NCI-H1417 treated with DMSO at 0.1 percent for 48 hours (cell line): ENCODE measurements around the gene MBTPS1.
"Not testable (repeated sequence)": the region's sequence is repeated elsewhere in the genome, so short reads cannot be mapped to it uniquely, and the experiment has no call there.

Experiments
- DNase-seq: peaks from one replicate; lab custom pipeline; 2025; lab: John Stamatoyannopoulos, UW

Gene MBTPS1

GRCh38 chr16:84137287-84137686, 20.5 kb upstream of the MBTPS1 start:
- DNase-seq = no peak

DNA sequence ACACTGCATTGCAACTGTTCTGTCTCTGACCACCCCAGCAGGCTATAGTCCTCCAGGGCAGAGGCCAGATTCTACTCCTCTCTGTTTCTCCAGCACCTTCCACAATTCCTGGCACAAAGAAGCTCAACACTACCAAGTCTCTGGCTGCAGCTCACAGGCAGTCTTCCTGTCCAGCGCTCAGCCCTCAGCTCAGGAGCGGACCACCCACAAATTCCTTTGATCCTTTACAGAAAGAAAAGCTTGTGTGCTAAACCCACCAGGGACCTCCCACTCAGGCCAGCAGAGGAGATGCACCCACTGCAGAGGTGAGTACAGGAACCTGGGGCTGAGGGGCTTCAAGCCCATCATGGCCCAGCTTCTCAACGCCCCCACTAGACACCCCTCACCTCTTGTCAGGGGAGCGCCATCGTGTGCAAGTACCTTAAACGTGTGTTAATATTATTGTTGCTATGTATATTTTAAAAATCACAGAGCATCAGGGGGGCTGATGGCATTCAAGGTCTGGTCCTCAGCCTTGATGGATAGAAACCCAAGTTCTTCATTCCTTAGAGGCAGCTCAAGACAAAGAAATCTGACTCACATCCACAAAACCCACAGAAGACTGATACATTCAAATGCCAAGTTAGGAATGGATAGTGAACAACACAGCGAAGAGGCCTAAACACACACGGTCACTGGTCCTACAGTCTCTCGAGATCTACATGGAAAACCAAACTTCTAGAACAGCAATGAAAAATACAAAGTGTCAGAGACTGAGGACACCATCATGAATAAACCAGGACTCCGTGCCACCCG, 19.8 kb upstream of the MBTPS1 start:
- DNase-seq = no peak

DNA sequence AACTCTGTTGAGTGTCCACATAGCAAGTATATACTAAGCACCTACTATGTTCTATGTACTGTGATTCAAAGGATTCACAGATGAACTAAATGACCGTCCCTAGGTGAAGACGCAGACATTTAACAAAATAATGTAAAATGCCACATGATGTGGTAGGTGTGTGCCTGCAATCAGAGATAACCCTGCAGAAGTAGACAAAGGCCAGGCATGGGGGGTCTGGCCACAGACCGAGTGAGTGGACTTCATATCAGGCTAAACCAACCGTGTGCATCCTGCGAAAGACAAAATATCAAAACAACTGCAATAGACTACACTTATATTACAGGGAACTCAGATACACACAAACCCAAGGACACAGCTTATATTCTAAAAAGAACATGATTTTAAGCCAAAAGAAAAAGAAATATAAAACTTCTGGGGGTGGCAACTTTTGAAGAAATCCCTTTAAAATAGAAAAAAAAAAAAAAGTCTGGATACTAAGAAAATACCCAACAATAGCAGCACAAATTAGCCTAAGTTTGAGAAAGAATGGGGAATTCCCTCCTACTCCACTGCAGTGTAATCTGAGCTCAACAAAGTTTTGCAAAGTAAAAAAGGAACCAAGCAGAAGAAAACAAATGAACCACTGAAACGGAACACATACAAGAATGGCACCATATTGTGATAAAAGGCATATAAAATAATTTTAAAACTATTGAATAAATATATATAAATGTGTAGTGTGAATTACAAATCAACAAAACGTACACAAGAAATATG, 16.0 kb upstream of the MBTPS1 start:
- DNase-seq = no peak

GRCh38 chr16:84131117-84131516, 14.4 kb upstream of the MBTPS1 start:
- DNase-seq = no peak

DNA sequence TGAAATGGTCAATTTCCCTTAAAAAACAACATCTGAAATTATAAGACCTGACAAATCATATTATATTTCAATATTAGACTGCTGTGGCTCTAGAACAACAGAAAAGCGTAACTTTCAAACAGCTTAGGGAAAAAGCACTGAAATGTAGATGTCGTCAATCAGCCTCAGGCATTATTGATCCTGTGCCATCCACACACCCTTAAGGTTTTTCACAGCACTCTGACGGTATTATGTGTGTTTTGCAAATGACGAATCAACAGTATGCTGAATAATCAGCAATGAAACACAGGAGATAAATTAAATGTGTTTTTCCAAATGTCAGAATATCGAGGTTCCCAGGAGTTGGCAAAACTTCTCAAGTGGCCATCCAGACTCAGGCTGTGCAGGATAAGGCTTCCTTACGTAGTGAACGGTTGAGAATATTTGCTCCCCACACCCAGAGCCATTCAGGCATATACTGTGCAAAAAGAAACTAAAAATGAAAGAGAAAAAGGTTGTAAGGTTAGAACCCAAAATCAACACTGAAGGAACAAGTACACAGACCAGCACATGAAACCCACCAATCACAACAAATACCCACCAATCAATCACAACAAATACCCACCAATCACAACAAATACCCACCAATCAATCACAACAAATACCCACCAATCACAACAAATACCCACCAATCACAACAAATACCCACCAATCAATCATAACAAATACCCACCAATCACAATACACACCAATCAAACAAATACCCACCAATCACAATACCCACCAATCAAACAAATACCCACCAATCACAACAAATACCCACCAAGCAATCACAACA, 7.7 kb upstream of the MBTPS1 start:
- DNase-seq = no peak

GRCh38 chr16:84121007-84121406, 4.3 kb upstream of the MBTPS1 start:
- no peak for DNase-seq

GRCh38 chr16:84120023-84120422, 3.3 kb upstream of the MBTPS1 start:
- no peak for DNase-seq

GRCh38 chr16:84119368-84119767, 2.6 kb upstream of the MBTPS1 start:
- DNase-seq = no peak

DNA sequence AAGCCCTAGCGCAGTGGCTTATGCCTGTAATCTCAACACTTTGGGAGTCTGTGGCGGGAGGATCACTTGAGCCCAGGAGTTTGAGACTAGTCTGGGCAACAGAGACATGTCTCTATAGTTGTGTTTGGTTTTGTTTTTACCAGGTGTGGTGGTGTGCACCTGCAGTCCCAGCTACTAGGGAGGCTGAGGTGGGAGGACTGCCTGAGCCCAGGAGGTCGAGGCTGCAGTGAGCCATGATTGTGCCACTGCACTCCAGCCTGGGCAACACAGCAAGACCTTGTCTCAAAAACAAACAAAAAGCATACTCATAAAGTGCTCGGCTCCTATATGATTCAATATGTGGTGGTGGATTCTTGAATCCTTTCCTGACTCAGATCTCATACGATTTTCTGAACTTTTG, 1.6 kb upstream of the MBTPS1 start:
- not testable (repeated sequence) for DNase-seq

GRCh38 chr16:84117494-84117843, 727 bp upstream of the MBTPS1 start:
- no peak for DNase-seq

DNA sequence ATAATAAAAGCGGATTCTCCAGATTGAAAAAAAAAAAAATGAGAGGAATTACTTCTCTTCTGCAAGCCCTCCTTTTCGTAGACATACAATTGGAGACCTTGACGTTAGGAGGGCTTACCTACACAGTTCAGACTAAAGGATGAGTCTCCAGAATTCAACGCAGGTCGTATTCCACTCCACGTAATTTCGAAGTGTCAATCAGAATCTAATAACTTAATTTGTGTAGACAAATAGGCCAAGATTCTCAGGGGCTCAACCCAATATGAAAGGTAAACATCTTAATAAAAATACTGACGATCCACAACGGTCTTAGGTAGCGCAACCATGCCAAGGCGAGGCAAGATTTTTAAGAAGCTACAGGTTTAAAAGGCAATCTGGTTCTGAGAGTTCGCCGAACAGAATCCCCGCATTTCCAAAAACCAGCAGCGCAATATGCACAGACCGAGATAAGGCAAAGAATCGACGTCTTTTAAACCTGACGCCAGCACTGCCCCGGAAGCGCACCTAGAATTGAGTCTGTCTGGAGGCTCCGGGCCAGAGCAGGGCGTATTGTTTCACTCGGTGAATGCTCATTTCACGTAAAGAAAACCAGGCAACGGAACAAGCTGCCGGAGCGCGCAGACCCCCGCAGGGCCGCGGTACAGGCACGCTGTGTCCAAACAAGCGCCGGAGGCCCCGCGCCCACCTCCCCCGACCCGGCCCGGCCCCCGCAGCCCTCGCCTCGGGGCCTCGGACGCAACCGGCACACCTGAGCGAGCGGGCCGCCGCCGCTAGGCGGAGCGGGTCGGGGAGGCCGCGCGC, 623 bp downstream of the MBTPS1 start:
- no peak for DNase-seq

- not testable (repeated sequence) for DNase-seq
Measured at GRCh38 chr16:84111949-84112348, 4.8 kb downstream of the MBTPS1 start.

DNA sequence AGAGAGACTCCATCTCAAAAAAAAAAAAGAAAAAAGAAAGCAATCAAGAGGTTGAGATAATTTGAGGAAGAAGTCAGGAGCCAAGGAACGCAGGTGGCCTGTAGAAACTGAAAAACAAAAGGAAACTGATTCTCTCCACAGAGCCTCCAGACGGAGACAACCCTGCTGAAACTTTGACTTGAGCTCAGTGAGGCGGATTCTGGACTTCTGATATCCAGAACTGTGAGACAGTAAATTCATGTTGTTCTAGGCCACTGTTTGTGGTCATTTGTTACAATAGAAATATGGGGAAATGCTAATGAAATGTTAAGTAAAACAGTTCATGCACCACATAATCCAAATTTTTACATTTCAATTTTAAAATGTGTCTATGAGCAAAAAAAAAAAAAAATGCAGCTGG, 5.2 kb downstream of the MBTPS1 start:
- no peak for DNase-seq

DNA sequence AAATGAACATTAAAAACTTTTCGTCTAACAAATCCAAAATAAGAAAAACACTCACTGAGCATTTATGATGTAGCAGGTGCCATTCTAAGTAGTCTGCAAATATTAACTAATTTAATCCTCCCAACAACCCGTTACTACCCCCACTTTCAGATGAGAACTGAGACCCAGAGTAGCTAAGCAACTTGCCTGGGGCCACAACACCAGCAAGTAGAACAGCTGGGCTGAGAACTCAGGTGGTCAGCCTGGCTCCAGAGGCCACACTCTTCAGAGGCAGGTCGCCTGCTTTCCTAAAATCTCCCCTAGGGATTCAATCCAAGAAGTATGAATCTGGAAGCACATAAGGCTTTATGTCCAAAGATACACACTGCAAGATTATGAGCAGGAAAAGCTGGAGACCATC, 6.2 kb downstream of the MBTPS1 start:
- DNase-seq = no peak

DNA sequence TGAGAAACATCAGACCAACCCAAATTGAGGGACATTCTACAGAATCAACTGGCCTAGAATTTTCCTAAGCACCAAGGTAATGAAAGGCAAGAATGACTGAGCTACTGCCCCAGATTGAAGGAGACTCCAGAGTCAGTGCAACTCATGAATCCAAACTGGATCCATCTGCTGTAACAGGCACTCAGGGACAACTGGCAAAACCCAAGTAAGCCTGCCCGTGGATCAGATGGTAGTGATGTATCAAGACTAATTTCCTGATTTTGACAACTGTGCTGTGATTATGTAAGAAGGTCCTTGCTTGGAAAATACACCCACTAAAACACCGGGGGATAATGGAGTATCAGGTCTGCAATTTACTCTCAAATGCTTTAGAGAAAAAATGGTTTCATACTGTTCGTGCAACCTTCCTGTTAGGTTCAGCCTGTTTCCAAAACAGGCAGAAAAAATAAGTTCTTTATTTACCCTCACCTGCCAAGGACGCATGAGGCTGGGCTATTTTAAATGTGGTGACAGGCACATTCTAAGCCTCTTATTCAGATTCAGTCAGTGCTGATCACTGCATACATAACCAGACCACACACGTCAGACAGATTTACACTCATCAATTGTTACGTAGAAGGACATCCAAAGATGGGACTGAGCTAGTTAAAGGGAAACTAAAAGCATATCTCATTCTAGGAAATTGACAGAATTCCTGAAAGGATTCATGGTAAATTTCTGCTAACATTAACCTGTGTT, 7.0 kb downstream of the MBTPS1 start:
- no peak for DNase-seq

GRCh38 chr16:84107921-84108320, 8.8 kb downstream of the MBTPS1 start:
- no peak for DNase-seq

DNA sequence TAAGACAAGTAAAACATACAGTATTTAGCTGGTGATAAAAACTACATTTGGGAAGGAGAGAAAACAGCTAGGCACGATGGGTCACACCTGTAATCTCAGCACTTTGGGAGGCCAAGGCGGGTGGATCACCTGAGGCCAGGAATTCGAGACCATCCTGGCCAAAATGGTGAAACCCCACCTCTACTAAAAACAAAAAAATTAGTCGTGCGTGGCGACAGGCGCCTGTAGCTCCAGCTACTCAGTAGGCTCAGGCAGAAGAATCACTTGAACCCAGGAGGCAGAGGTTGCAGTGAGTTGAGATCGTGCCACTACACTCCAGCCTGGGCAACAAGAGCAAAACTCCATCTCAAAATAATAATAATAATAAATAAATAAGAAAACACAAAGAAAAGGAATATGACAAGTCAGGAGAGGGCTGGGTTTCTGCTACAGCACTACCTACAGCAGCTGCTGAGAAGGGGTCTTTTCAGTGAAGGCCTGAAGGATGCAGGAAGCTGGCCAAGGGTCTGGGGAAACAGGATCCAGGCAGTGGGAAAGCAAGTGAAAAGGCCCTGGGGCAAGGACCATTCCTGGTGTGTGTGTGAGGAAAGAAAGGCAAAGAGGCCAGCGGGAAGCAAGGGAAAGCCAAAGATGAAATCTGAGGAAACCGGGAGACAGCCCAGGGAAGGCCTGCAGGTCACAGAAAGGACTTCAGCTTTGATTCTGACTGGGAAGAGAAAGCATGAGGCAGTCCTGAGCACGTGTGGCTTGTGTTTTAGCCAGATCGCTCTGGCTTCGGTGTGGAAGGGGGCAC, 10.6 kb downstream of the MBTPS1 start:
- no peak for DNase-seq

- DNase-seq = no peak
Measured at GRCh38 chr16:84105301-84105815, 11.4 kb downstream of the MBTPS1 start.

DNA sequence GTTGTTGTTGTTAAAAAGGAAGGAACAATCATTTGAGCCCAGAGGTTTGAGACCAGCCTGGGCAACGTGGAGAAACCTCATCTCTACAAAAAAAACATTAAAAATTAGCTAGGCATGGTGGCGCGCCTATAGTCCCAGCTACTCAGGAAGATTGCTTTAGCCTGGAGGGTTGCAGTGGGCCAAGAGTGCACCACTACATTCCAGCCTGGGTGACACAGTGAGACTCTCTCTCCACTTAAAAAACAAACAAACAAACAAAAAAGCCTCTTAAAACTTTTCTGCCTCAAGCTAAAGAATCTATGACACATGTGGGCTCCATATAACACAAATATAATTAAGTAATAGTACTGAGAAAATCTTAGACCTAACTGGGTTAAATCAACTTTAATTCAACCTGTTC, 12.5 kb downstream of the MBTPS1 start:
- DNase-seq = no peak

DNA sequence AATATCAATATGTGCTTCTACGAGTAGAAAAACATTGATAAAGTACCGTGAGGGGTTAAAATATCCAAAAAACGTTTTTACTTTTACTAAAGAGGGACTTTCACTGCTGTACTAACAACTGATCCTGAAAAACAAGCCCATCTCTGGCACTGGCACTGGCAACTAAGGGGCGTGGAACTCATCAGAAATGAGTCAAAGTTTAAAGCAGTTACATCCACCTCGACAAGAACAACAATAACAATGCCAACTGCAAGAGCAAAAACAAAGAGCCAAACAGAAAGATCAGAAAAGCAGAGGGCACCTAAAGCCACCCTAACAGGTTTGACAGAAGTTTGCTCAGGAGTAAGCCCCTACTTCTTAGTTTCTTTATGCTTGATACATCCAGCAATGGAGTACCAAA, 13.1 kb downstream of the MBTPS1 start:
- DNase-seq = no peak
